GM23338 (cell line): ENCODE results near the gene CES4A. TPM values are rescaled to one million over a fixed set of nuclear protein-coding genes. Genes with fewer than 3 reads are reported as not detected.

Experiments
- ATAC-seq: fragments of 200-7000 bp; cut with Tn5 transposase; 3 replicates; pipeline ENCODE4 v1.9.1; 2020
- DNase-seq: peaks from one replicate; pipeline ENCODE4 v3.0.0-alpha.2; 2015; ENCODE audit warnings: low spot score
- H2AFZ ChIP-seq: fragments of 200-600 bp; sonication (generic); 2 replicates; pipeline ENCODE4 v1.8.0; 2016; ENCODE audit warnings: antibody characterized with exemption, mild to moderate bottlenecking, moderate library complexity
- H3F3A ChIP-seq: fragments of 200-600 bp; sonication (generic); replicated peaks from 2 replicates; pipeline ENCODE4 v1.8.0; 2017; ENCODE audit warnings: antibody characterized with exemption, mixed run types, low read depth
- H3K27ac ChIP-seq: fragments of 200-600 bp; sonication (generic); 2 replicates; pipeline ENCODE4 v1.6.1; 2016; ENCODE audit warnings: low read depth
- H3K27me3 ChIP-seq: fragments of 200-600 bp; sonication (generic); 2 replicates; pipeline ENCODE4 v1.8.0; 2016; ENCODE audit warnings: mild to moderate bottlenecking, mixed run types, moderate library complexity; ENCODE audit not compliant: insufficient read depth
- H3K36me3 ChIP-seq: fragments of 200-600 bp; sonication (generic); 2 replicates; pipeline ENCODE4 v1.8.0; 2016; ENCODE audit warnings: mild to moderate bottlenecking; ENCODE audit not compliant: insufficient read depth
- H3K4me1 ChIP-seq: fragments of 200-600 bp; sonication (generic); 2 replicates; pipeline ENCODE4 v1.8.0; 2016; ENCODE audit warnings: mild to moderate bottlenecking, moderate library complexity; ENCODE audit not compliant: insufficient read depth
- H3K4me2 ChIP-seq: fragments of 200-600 bp; sonication (generic); 2 replicates; pipeline ENCODE4 v1.7.1; 2017; ENCODE audit warnings: mixed run types
- H3K4me3 ChIP-seq: fragments of 200-600 bp; sonication (generic); 2 replicates; pipeline ENCODE4 v1.6.1; 2016; ENCODE audit warnings: mixed run types
- H3K79me2 ChIP-seq: fragments of 200-600 bp; sonication (generic); replicated peaks from 2 replicates; pipeline ENCODE4 v1.8.0; 2017; ENCODE audit warnings: mild to moderate bottlenecking; ENCODE audit not compliant: insufficient read depth
- H3K9me2 ChIP-seq: fragments of 200-600 bp; sonication (generic); 2 replicates; pipeline ENCODE4 v1.8.0; 2017; ENCODE audit not compliant: insufficient read depth
- H4K20me1 ChIP-seq: fragments of 200-600 bp; sonication (generic); replicated peaks from 2 replicates; pipeline ENCODE4 v1.8.0; 2017; ENCODE audit warnings: mild to moderate bottlenecking; ENCODE audit not compliant: insufficient read depth
- H3K27ac Mint-ChIP-seq: 2 replicates; pipeline ENCODE4 v1.8.0; 2020; ENCODE audit warnings: inconsistent platforms, mild to moderate bottlenecking, moderate library complexity, mixed read lengths
- H3K27me3 Mint-ChIP-seq: 3 replicates; pipeline ENCODE4 v1.8.0; 2022; ENCODE audit warnings: low read depth, mild to moderate bottlenecking, moderate library complexity, mixed read lengths, inconsistent platforms; ENCODE audit not compliant: insufficient read depth, poor library complexity
- H3K36me3 Mint-ChIP-seq: 3 replicates; pipeline ENCODE4 v1.8.0; 2021; ENCODE audit warnings: low read depth, mild to moderate bottlenecking, inconsistent platforms, moderate library complexity, mixed read lengths
- H3K4me1 Mint-ChIP-seq: 3 replicates; pipeline ENCODE4 v1.8.0; 2020; ENCODE audit warnings: mild to moderate bottlenecking, inconsistent platforms, mixed read lengths
- H3K4me3 Mint-ChIP-seq: 3 replicates; pipeline ENCODE4 v1.8.0; 2021; ENCODE audit warnings: moderate library complexity, mild to moderate bottlenecking, inconsistent platforms, mixed read lengths
- H3K9me3 Mint-ChIP-seq: 3 replicates; pipeline ENCODE4 v1.8.0; 2020; ENCODE audit warnings: moderate library complexity, mild to moderate bottlenecking, inconsistent platforms, mixed read lengths
- CREB1 ChIP-seq: fragments of 250-450 bp; sonication (Bioruptor Pico); IDR thresholded peaks from 2 replicates; pipeline ENCODE4 v1.5.0; 2020; ENCODE audit warnings: low read depth, mild to moderate bottlenecking, moderate library complexity
- CTCF ChIP-seq, 2 experiments: fragments of 200-600 bp in 1 of 2; sonication (generic) in 1 of 2; conservative IDR thresholded peaks; 2 replicates each; pipeline versions ENCODE4 v1.5.1 to v1.6.1; 2016 to 2017; ENCODE audit warnings: antibody characterized with exemption in 2 of 2, low read depth in 2 of 2, mild to moderate bottlenecking in 2 of 2, moderate library complexity in 1 of 2
- EZH2 ChIP-seq: fragments of 200-600 bp; sonication (generic); IDR thresholded peaks from one replicate; pipeline ENCODE4 v1.8.0; 2017; ENCODE audit warnings: antibody characterized with exemption, mild to moderate bottlenecking, low read depth; ENCODE audit not compliant: unreplicated experiment
- EZH2phosphoT487 ChIP-seq: fragments of 200-600 bp; sonication (generic); IDR thresholded peaks from one replicate; pipeline ENCODE4 v1.8.1; 2018; ENCODE audit warnings: antibody characterized with exemption; ENCODE audit not compliant: unreplicated experiment
- JUNB ChIP-seq: IDR thresholded peaks from one replicate; pipeline ENCODE4 v1.6.1; 2016; ENCODE audit warnings: antibody characterized with exemption; ENCODE audit not compliant: unreplicated experiment
- NANOG ChIP-seq: IDR thresholded peaks from 2 replicates; pipeline ENCODE4 v1.6.1; 2016; ENCODE audit warnings: antibody characterized with exemption, borderline replicate concordance
- POLR2AphosphoS5 ChIP-seq: IDR thresholded peaks from 2 replicates; pipeline ENCODE4 v1.6.1; 2016; ENCODE audit warnings: antibody characterized with exemption, low read depth
- STAT1 ChIP-seq: IDR thresholded peaks from one replicate; pipeline ENCODE4 v1.6.1; 2016; ENCODE audit warnings: antibody characterized with exemption; ENCODE audit not compliant: unreplicated experiment
- ZNF114 ChIP-seq: fragments of 250-450 bp; sonication (Bioruptor Pico); IDR thresholded peaks from 2 replicates; pipeline ENCODE4 v1.5.0; 2020; ENCODE audit warnings: mild to moderate bottlenecking, moderate library complexity
- polyA plus RNA-seq: library from polyadenylated mRNA; unstranded; fragments of >200 nt; fragmentation: Nextera tagmentation; extraction: Ambion mirVana; gene quantifications from 2 replicates; pipeline ENCODE4 v1.2.1, GENCODE V29; 2016
- total RNA-seq: library from RNA; depleted of rRNA; stranded (reverse); fragments of >200 nt; shearing (Covaris generic); gene quantifications from 2 replicates; pipeline ENCODE4 v1.2.3, GENCODE V29; 2014
- TF ChIP-seq, protein P1 (sequence below): IDR thresholded peaks from one replicate; pipeline ENCODE4 v1.6.1; 2018; ENCODE audit warnings: antibody characterized with exemption; ENCODE audit not compliant: unreplicated experiment
- TF ChIP-seq, protein P2 (sequence below): IDR thresholded peaks from 2 replicates; pipeline ENCODE4 v1.6.1; 2016; ENCODE audit warnings: antibody characterized with exemption

CES4A gene
- total and polyA plus RNA-seq, 2 experiments from 2014 or later = 0.10 to 0.42 TPM

DNA sequence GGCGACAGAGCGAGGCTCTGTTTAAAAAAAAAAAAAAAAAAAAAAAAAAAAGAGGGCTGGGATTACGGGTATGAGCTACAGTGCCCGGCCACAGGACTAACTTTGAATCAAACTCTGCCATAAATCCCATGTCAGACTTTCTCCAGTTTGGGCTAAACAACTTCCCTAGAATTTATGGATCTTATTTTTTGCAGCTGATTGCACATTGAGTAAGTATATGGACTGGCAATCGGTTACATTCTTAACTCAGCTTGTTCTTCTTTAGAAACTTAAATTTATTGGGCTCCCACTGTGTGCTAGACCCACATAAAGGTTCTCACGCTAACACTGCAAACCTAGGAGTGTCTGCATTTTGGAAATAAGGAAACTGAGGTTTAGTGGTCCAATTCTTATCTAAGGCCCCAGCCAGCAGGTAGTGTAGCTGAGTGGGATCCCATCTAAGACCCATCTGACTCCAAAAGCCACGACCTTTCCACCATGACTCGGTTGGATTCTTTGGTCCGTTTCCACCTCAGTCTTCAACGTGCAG is 39.8 kb downstream of the CES4A start (continued):
- TF ChIP-seq, protein P1, sequence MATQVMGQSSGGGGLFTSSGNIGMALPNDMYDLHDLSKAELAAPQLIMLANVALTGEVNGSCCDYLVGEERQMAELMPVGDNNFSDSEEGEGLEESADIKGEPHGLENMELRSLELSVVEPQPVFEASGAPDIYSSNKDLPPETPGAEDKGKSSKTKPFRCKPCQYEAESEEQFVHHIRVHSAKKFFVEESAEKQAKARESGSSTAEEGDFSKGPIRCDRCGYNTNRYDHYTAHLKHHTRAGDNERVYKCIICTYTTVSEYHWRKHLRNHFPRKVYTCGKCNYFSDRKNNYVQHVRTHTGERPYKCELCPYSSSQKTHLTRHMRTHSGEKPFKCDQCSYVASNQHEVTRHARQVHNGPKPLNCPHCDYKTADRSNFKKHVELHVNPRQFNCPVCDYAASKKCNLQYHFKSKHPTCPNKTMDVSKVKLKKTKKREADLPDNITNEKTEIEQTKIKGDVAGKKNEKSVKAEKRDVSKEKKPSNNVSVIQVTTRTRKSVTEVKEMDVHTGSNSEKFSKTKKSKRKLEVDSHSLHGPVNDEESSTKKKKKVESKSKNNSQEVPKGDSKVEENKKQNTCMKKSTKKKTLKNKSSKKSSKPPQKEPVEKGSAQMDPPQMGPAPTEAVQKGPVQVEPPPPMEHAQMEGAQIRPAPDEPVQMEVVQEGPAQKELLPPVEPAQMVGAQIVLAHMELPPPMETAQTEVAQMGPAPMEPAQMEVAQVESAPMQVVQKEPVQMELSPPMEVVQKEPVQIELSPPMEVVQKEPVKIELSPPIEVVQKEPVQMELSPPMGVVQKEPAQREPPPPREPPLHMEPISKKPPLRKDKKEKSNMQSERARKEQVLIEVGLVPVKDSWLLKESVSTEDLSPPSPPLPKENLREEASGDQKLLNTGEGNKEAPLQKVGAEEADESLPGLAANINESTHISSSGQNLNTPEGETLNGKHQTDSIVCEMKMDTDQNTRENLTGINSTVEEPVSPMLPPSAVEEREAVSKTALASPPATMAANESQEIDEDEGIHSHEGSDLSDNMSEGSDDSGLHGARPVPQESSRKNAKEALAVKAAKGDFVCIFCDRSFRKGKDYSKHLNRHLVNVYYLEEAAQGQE = no peak

DNA sequence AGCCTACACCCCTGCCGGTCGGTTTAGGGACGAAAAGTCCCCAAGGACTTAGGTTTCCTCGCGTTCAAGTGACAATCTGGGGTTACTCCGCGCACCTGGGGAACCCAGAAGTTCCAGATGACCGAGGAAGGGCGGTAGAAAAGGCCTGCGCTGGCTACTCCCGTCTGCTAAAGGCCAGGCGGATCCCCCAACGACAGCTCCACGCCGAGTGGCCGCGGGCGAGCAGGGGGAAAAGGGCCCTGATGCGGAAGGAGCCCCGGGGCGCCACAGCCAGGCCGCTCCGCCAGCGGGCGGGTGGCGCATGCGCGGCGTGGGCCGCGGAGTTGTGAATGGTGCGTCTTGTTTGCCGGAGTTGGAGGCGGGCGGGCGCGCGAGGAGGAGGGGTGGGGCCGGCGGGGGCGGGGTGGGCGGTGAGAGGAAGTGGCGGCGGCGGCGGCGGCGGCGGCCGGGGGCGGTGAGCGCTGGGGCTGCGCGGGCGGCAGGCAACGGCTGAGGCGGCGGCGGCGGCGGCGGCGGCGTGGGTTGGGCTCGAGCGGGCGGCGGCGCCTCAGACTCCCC is 40.4 kb downstream of the CES4A start, which contains the start of gene CBFB:
TSS of gene CBFB (plus strand) at position 454 of the 558 bp plus-strand sequence. CDS start 259 bp downstream, outside the sequence.
- Histone ChIP-seq H3K4me3 (peak within 1 kb of the TSS; percentile 84), H3F3A (no peaks in the 10 kb centered on the region), H3K79me2 (peaks cover 33% of the 10 kb centered on the region), H4K20me1 (peaks cover 25% of the 10 kb centered on the region), H3K27ac (peak within 1 kb of the TSS; percentile 66; the same call in 1 of the 2 replicates), H2AFZ (peak within 1 kb of the TSS; percentile 99), H3K36me3 (no peaks in the 10 kb centered on the region), H3K9me2 (no peaks in the 10 kb centered on the region), H3K4me1 (peaks cover 10% of the 10 kb centered on the region), H3K27me3 (peaks cover 16% of the 10 kb centered on the region), H3K4me2 (peak within 1 kb of the TSS; percentile 90)
- H3K4me1 Mint-ChIP-seq = peaks cover 14% of the 10 kb centered on the region
- peak within 1 kb of the TSS; percentile 89 for H3K4me3 Mint-ChIP-seq
- H3K27ac Mint-ChIP-seq = peak within 1 kb of the TSS; percentile 36; the same call in 1 of the 2 replicates
- H3K36me3 Mint-ChIP-seq = peaks cover 2% of the 10 kb centered on the region; the same call in 2 of the 3 replicates
- peak; percentile 82 for ATAC-seq
- peaks cover 14% of the 10 kb centered on the region for H3K27me3 Mint-ChIP-seq
- DNase-seq = peak; percentile 87
- H3K9me3 Mint-ChIP-seq = no peaks in the 10 kb centered on the region
- TF ChIP-seq STAT1 (no peak), EZH2phosphoT487 (no peak), JUNB (no peak), NANOG (no peak), CREB1 (CRISPR knock-in tag) (no peak), POLR2AphosphoS5 (peak; percentile 94), ZNF114 (CRISPR knock-in tag) (no peak), CTCF (conservative IDR thresholded peaks at IDR 0.05; ENCODE audit: low read depth in 2 of 2) (no peak; a peak in 1 of 4 replicates), EZH2 (peak; percentile 38)
- TF ChIP-seq, protein P1 = no peak
- TF ChIP-seq, protein P2, sequence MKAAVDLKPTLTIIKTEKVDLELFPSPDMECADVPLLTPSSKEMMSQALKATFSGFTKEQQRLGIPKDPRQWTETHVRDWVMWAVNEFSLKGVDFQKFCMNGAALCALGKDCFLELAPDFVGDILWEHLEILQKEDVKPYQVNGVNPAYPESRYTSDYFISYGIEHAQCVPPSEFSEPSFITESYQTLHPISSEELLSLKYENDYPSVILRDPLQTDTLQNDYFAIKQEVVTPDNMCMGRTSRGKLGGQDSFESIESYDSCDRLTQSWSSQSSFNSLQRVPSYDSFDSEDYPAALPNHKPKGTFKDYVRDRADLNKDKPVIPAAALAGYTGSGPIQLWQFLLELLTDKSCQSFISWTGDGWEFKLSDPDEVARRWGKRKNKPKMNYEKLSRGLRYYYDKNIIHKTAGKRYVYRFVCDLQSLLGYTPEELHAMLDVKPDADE = no peak
